Calu3 (cell line): ENCODE measurements around the gene FAM50B. TPM values are rescaled to one million over a fixed set of nuclear protein-coding genes. Genes with fewer than 3 reads are reported as not detected.

Experiments
- BruUV-seq: library from RNA; stranded (reverse); fragments of 400-500 nt; replicated peaks from 2 replicates; lab custom pipeline; 2021; lab: Mats Ljungman, UMichigan
- CTCF ChIA-PET: fragments of 300-600 bp; sonication (Branson Sonifier 250); formaldehyde crosslinking; loops from one replicate; lab custom pipeline; 2022; ENCODE audit warnings: antibody characterized with exemption; lab: Charles Lee
- DNase-seq: peaks from one replicate; pipeline ENCODE4 v3.0.0; 2022
- H3K27ac Mint-ChIP-seq: one replicate; pipeline ENCODE4 v1.8.0; 2022; ENCODE audit warnings: mixed read lengths; ENCODE audit not compliant: unreplicated experiment
- H3K27me3 Mint-ChIP-seq: one replicate; pipeline ENCODE4 v1.8.0; 2022; ENCODE audit warnings: mixed read lengths; ENCODE audit not compliant: unreplicated experiment
- H3K36me3 Mint-ChIP-seq: one replicate; pipeline ENCODE4 v1.8.0; 2022; ENCODE audit warnings: mild to moderate bottlenecking, moderate library complexity, mixed read lengths; ENCODE audit not compliant: insufficient read depth, unreplicated experiment
- H3K4me1 Mint-ChIP-seq: one replicate; pipeline ENCODE4 v1.8.0; 2022; ENCODE audit warnings: mild to moderate bottlenecking, low read depth, mixed read lengths; ENCODE audit not compliant: unreplicated experiment
- H3K4me3 Mint-ChIP-seq: one replicate; pipeline ENCODE4 v1.8.0; 2022; ENCODE audit warnings: mild to moderate bottlenecking, low read depth, moderate library complexity, mixed read lengths; ENCODE audit not compliant: unreplicated experiment
- H3K9me3 Mint-ChIP-seq: one replicate; pipeline ENCODE4 v1.8.0; 2022; ENCODE audit warnings: low read depth, mixed read lengths; ENCODE audit not compliant: unreplicated experiment
- CTCF ChIP-seq: fragments of 200-600 bp; IDR thresholded peaks from one replicate; pipeline ENCODE4 v1.8.0; 2022; ENCODE audit warnings: antibody characterized with exemption; ENCODE audit not compliant: unreplicated experiment
- intact Hi-C: fragments of 100-400 bp; cut with micrococcal nuclease; formaldehyde crosslinking; loops from one replicate; pipeline ENCODE4 v1.10.0; 2022; ENCODE audit not compliant: unreplicated experiment
- total RNA-seq: library from RNA; stranded (reverse); gene quantifications from 2 replicates; pipeline ENCODE4 v1.2.3, GENCODE V29; 2022

FAM50B gene
- total RNA-seq, 1 experiment from 2014 or later: 5.8 TPM

GRCh38 chr6:3885262-3886036 is 36.3 kb downstream of the FAM50B start:
- Mint-ChIP-seq H3K27me3 (no peaks in the 10 kb centered on the region), H3K27ac (no peak overlapping the region), H3K4me1 (peaks cover 23% of the 10 kb centered on the region), H3K9me3 (no peaks in the 10 kb centered on the region), H3K4me3 (no peak overlapping the region), H3K36me3 (no peaks in the 10 kb centered on the region)
- BruUV-seq: no TSS peak
- intact Hi-C loops: loop anchor here (5.0 kb wide), 1 partner anchor 47 kb away; no protein-coding TSS in a partner anchor
- peak; percentile 30 for DNase-seq
- no peak for TF ChIP-seq CTCF
- CTCF ChIA-PET: interaction anchor here (0.6 to 1.3 kb wide), 5 partner anchors 9 to 202 kb away, joined by 3 to 7 read pairs (median 4); partner anchors contain the start of gene FAM50B

- intact Hi-C loops: loop anchor here (1.0 to 5.0 kb wide), 2 partner anchors 45 to 138 kb away; no protein-coding TSS in a partner anchor
- H3K27ac Mint-ChIP-seq: peak overlapping the region; percentile 47
- H3K4me3 Mint-ChIP-seq: no peak overlapping the region
- H3K9me3 Mint-ChIP-seq: no peaks in the 10 kb centered on the region
- TF ChIP-seq CTCF: no peak
- CTCF ChIA-PET: interaction anchor here (0.9 to 1.0 kb wide), 4 partner anchors 38 to 130 kb away, joined by 3 read pairs; partner anchors contain the start of gene FAM50B
- H3K27me3 Mint-ChIP-seq: no peaks in the 10 kb centered on the region
- DNase-seq: peak; percentile 24
- BruUV-seq: no TSS peak
- peaks cover 23% of the 10 kb centered on the region for H3K4me1 Mint-ChIP-seq
- H3K36me3 Mint-ChIP-seq: no peaks in the 10 kb centered on the region
Measured at GRCh38 chr6:3887150-3887700, 38.1 kb downstream of the FAM50B start.

DNA sequence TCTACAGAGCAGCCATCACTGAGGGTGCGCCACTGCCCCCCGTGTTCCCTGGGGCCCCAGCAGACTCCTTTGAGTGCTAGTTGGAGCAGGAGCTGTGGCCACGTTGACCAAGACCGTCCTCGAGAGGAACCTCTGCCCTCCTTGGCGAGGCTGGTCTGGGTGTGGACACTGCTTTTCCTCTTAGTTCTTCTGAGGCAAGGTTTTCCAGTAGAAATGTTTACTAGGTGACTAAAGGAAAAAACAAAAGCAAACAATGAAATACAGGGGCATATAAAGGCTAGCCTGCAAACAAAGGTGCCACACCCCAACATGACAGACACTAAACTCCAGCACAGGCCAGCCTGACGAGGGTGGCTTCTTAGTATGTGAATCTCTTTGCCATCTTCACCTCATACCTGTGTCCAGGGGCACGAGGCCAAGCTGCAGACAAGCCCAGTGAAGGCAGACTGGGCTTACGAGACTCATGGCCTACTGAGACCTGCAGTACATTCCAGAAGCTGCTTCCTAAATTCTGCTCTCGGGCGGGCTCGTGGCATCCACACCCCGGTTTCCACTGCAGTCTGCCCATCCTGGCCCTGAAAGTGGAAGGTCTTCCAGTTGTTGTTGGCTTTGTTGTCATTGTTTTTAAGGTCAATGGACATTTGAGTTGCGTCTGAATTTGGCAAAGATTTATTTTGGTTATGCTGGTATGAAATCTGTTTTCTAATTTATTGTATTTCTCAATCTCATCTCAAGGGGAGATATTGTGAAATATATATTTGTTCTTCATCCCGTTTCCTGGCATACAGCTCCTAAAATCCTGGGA is 39.2 kb downstream of the FAM50B start:
- peak overlapping the region; percentile 47 for H3K27ac Mint-ChIP-seq
- H3K36me3 Mint-ChIP-seq: no peaks in the 10 kb centered on the region
- no peak overlapping the region for H3K4me3 Mint-ChIP-seq
- CTCF ChIA-PET: interaction anchor here (0.9 to 1.2 kb wide), 3 partner anchors 40 to 120 kb away, joined by 3 to 4 read pairs (median 3); no protein-coding TSS in a partner anchor
- peaks cover 23% of the 10 kb centered on the region for H3K4me1 Mint-ChIP-seq
- TF ChIP-seq CTCF: no peak
- H3K27me3 Mint-ChIP-seq: no peaks in the 10 kb centered on the region
- no peaks in the 10 kb centered on the region for H3K9me3 Mint-ChIP-seq
- DNase-seq: no peak
- intact Hi-C loops: loop anchor here (5.0 kb wide), 1 partner anchor 44 kb away; no protein-coding TSS in a partner anchor
- no TSS peak for BruUV-seq

DNA sequence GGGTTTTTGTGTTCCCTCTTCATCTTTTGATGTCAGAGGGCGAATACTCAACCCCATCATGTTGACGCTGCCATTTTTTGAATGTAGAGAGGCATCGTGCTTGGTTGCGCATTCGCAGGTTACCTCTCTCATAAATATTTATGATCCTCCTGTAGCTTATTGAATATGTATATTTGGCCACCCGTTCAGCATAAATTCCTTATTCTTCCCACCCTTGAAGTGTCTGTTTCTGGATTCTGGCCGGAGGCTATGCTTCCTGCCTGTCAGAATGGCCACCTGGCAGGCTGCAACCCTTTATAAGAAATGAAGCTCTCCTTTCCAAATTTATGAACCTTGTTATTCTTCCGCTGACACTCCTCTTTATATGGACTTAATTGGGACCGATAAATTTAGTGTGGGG is 40.9 kb downstream of the FAM50B start:
- no peaks in the 10 kb centered on the region for H3K9me3 Mint-ChIP-seq
- no peaks in the 10 kb centered on the region for H3K27me3 Mint-ChIP-seq
- no peak for DNase-seq
- TF ChIP-seq CTCF: no peak
- no TSS peak for BruUV-seq
- no peak overlapping the region for H3K4me3 Mint-ChIP-seq
- intact Hi-C loops: no loop called here
- CTCF ChIA-PET: no interaction called here
- H3K4me1 Mint-ChIP-seq: peaks cover 13% of the 10 kb centered on the region
- no peak overlapping the region for H3K27ac Mint-ChIP-seq
- H3K36me3 Mint-ChIP-seq: no peaks in the 10 kb centered on the region
